ENCODE data around the gene SIRPD.
"Not testable (repeated sequence)": the region's sequence is repeated elsewhere in the genome, so short reads cannot be mapped to it uniquely, and the experiment has no call there.

Gene SIRPD

DNA sequence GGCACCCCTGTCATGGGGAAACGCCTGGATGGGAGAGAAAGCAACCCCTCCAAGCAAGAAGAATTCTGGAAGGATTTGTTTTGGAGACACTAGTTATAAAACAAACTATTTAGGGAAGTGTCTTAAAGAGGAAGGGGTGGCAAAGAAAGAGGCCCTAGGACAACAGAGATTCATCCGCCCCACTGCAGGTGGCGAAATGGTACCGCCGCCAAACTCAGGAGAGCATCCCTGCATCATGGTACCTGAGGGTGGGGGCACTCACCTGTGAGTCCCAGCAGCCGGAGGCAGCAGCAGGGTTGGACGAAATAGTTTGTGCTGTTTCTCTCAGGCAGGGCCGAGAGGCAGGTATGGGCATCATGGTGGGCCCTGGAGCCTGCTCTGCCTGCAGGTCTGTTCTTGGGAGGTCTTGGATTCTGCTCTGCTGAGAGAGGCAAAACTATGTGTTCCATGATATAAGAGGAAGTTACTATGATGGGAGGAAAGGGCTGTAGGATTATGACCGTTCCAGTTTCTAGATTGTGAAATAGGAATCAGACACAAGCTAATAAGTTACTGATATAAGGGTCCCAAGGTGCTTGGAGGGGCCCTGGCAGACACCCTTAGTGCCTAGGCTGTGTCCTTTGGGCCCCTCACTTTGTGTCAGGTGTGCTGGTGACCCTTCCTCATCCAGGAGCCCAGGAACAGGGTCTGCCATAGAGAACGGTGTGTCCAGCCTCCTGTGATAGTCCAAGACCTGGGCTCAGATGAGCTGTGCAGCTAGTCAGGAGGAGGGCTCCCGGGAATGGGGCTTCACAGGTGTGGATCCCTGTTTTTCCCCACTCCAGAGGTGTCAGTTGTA lies 20.4 kb downstream of the SIRPD start:
- no peak for DNase-seq

DNA sequence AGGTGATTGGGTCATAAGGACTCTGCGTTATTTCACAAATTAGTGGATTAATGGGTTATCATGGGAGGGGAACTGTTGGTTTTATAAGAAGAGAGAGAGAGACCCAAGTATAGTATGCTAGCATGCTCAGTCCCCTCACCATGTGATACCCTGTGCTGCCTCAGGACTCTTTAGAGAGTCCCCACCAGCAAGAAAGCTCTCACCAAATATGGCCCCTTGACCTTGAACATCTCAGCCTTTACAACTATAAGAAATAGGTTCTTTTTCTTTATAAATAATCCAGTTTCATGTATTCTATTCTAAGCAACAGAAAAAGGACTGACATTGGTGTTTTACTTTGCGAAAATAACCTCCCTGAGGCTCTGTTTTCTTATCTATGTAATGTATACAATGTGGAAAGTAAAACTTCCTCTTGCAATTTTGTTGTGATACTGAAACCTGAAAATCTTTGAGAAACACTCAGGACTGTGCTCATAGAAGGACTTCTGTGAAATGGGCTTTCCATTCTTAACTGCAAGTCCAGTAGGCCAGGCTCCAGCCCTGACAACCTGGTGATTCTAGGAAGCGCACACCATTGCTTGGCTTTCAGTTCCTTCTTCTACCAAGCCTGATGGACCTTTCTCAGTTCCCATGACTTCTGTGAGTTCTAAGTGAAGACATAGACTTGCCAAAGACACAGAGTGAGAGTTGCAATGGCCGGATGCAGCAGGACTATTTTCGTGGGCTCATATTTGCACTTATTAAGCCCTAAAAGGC lies 21.9 kb downstream of the SIRPD start:
- DNase-seq: peak in 1 of 2 donors; percentile 18

DNA sequence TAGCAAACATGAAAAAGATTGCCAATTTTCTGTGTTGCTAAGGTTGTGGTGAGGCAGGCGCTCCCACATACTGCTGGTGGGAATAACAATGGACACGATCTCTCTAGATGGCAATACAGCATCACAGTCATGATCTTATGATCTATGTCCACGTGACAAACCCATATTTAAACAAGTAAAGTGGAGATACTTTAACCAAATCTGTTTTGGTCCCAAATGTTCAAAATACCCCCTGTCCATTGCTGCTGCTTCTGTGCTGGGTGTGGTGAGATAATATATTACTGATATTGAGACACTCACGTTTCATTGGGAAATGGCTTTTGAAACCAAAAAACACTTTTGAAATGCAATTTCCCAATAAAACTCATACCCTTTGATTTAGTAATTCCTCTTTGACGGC lies 23.0 kb downstream of the SIRPD start:
- no peak for DNase-seq

DNA sequence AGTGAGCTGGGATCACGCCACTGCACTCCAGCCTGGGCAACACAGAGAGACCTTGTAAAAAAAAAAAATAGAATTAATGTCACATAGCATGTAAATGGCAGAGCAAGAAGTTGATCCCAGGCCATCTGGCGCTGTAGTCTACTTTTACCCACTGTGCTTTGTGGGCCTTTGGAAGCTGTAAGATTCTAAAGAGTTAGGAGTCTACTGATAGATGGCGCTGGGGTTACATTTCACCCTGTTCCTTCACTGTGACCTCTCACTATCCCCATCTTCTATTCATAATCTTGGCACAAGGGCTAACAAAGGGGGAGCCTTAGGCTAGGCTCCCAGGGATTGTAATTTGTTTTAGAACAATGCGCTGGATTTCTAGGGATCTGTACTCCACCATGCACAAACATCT lies 24.4 kb downstream of the SIRPD start:
- DNase-seq: no peak

DNA sequence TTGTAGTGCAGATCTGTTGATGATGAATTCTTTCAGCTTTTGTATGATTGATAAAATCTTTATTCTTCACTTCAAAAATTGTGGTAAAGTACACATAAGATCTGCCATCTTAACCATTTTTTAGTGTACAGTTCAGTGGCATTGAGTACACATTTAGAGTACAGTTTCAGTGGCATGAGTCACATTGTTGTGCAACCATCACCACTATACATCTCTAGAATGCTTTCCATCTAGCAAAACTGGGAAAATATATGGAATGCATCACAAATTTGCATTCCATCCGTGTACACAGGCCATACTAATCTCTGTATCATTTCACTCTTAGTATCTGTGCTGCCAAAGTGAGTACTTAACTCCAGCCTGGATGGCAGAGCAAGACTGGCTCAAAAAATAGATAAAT lies 28.7 kb downstream of the SIRPD start:
- no peak for DNase-seq

DNA sequence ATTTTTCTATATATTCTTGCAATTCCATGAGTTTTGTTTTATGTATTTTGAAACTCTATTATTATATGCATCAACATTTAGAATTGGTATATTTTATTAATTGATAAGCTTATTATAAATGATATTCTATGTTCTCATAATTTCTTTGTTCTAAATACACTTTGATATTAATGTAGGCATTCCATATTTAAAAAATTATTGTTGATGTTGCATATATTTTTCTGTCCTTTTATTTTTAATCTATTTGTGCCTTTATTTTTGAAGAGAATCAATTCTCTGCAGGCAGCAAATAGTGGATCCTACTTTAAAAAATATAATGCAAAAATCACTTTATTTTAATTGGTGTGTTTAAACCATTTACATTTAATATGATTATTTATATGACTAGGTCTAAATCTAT lies 29.6 kb downstream of the SIRPD start:
- no peak for DNase-seq

DNA sequence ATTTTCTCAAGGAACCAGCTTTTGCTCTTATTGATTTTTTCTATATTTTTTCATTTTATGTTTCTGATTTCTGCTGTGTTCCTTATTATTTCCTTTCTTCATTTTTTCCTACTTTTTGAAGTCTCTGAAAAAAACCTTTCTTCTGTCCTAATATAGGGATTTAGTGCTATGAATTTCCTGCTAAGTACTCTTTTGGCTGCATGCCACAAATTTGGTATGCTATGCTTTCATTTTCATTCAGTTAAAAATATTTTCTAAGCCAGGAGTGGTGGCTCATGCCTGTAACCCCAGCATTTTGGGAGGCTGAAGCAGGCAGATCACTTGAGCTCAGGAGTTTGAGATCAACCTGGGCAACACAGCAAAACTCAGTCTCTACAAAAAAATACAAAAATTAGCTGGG lies 30.6 kb downstream of the SIRPD start:
- DNase-seq: no peak

DNA sequence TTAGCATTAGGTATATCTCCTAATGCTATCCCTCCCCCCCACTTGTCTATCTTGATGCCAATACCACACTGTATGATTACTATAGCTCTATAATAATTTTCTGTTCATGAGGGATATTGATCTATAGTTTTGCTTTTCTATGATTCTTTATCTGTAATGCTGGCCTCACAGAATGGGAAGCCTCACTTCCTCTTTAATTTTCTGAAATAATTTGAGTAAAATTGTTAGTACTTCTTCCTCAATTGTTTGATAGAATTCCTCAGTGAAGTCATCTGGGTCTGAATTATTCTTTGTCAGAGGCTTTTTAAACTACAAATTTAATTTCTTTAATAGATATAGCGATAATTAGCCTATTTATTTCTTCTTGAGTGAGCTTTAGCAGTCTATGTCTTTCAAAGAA lies 31.2 kb downstream of the SIRPD start:
- DNase-seq: no peak

DNA sequence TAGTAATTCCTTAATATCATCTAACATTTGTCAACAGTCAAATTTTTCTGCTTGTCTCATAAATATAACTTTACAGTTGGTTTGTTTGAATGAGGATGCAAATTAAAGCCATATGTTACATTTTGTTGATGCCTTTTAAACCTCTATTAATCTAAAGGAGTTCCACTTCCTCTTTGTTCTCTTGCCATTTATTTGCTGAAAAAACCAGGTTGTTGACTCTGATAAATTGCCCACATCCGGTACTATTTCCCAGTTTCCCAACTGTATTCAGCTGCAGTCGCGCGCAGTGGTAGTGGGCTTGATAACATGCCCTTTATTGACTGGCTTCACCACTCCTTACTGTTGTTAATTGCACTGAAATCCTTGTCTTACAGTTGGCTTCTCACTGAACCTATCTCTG lies 33.5 kb downstream of the SIRPD start:
- DNase-seq: no peak

DNA sequence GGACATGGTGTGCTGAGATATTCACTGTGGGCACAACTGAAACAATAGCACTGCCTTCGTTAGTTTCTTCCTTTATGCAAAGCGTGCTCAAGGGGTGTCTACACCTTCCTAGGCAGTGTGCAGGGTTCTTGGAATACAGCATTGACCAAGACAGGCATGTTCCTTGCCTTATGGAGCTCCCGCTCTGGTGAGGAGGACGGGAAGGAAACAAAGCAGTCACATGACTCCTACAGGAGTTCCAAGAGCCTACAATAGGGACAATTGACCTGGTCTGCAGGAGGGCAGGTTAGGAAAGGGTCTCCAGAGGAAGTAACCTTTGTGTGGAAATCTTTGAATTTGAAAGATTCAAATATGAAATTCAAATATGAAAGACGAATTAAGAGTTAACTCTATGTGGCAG lies 40.5 kb downstream of the SIRPD start:
- DNase-seq: no peak

DNA sequence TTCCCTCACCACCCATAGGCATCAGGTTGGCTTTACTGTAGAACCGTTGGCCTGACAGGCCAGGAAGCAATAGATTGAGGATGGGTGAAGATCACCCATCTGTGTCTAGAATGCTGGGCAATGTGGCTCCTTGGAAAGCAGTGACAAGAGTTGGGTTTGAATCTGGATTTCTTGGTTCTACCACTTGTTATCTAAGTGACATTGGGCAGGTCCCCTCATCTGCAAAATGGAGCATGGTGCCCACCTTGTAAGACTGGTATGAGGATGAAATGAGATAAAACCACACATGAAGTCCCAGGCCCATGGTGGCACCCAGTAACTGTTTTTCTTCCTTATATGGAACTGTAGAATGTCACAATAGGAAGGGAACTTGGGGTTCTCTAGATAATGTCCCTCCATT lies 43.7 kb downstream of the SIRPD start:
- DNase-seq: no peak

DNA sequence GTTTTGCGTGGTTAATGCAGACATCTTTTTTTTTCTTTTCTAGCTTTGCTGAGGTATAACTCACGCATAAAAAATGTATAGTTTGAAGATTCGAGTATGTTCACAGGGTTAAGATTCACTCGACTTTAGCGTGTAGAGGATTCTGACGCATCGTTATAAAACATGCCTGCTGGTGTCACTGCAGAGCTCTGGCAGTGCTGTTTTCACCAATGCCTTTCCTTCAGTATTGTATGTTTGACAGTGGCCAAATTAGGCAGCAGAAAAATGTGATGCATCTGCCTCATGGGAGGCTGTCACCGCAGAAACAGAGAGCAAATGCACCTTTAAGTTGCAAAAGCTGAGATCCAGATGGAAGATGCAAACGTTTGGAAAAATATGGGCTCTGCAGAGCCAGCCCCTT lies 48.3 kb downstream of the SIRPD start:
- DNase-seq: peak in 1 of 2 donors; percentile 31

DNA sequence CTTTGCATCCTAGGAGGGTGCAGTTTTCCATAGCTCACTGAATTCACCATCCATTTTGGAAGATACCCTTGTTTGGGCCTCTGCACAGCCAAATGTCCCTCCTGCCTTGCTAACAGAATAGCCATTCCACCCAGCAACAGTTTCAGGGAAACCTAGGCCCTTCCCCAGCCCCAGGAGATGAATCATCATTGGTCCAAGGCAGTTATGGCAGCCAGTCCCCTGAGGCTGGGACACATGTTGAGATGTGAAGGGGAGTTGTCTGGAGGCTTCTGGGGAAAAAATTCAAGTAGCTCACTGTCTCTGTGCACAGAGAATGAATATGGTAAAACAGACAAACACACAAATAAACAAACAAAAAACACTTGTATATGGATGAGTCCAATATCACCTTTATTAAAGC lies 48.9 kb downstream of the SIRPD start:
- no peak for DNase-seq

DNA sequence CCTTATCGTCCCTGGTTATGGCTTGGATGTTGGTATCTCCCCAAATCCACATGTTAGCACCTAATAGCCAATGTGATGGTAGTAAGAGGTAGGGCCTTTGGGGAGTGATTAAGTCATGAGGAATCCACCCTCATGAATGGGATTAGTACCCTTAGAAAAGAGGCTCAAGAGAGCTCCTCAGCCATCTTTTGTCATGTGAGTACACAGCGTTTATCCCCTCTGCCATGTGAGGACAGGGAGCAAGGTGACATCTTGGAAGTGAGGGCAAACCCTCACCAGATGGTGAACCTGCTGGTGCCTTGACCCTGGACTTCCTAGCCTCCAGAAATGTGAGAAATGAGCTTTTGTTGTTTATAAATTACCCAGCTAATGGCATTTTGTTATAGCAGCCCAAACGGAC lies 50.2 kb downstream of the SIRPD start:
- DNase-seq: no peak

DNA sequence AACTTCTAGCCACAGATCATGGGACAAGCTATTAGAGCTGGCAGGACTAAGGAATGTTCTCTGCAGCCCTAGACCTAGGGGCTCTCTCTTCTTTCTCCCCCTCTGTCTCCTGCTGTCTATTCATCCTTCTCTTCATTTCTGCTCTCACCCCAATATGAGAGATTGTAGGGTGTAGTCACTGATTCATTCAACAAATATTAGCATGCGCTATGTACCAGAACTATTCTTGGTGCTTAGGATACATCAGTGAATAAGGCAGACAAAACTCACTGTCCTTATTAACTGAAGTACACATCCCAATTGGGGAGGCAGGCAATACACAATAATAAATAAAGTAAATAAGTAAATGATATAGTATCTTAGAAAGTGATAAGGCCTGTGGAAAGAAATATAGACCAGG lies 51.6 kb downstream of the SIRPD start:
- no peak for DNase-seq

DNA sequence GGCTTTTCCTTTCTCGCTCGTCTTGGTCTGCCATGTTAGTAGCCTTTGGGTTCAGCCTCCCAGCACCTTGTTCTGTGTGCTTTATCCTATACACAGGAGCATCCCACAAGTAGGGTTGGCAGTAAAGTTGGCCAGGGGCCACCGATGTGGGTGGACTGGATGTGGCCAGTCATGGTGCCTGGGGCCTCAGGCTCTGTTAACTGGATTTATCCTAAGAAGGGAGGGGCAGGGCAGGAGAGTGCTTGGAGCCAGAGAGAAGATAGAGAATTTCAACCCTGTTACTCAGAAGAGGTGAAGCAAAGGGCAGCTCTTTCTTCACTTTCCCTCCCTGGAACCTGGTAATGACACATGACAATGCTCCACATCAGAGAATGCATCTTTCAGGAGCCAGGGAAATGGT lies 52.1 kb downstream of the SIRPD start:
- DNase-seq: no peak

DNA sequence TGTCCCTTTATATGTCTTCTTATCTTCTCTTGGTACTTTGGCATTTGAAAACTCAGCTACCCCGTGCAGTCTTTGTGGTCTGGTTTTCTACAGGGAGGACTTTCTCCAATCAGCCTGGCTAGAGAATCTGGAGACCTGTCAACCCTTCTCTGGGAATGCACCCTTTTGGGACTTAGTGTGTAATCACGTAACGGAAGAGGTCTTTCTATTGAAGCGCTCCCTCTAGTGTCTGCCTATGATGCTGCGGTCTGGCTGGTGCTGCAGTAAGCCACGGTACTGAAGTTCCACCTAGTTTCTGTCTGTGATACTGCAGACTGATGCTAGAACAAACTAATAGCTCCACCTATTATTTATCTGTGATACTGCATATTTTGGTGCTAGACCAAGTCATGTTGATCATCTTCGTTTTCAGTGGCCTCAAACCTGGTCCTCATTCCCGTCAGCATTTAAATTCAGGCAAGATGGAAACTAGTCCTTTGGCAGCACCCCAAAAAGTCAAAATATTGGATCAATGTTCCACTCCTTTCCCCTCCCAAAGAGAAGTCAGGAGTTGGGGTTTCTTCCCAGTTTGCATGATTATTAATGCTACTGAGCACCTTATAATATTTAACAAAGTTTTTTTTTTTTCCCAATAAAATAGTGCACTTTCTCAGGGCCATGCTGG lies 53.8 kb downstream of the SIRPD start:
- peak; percentile 49 to 84 for DNase-seq

DNA sequence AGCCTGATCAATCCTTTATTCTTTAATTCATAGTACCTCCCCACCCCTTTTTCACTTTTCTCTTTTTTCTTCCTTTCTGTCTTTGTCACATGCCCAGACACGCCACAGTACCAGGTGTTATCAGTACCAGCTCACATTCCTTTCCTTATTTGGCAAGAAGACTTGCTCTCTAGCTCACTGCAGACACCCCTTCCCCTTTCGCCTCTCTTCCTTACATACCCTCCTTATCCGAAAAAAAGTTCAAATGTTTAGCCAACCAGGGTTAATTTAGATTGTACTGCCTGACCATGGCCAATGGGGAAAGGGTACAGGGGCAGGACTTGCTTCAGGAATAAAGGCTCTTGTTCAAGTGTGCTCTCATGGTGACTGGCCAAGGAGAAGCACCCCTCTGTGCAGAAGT lies 57.0 kb downstream of the SIRPD start:
- no peak for DNase-seq

DNA sequence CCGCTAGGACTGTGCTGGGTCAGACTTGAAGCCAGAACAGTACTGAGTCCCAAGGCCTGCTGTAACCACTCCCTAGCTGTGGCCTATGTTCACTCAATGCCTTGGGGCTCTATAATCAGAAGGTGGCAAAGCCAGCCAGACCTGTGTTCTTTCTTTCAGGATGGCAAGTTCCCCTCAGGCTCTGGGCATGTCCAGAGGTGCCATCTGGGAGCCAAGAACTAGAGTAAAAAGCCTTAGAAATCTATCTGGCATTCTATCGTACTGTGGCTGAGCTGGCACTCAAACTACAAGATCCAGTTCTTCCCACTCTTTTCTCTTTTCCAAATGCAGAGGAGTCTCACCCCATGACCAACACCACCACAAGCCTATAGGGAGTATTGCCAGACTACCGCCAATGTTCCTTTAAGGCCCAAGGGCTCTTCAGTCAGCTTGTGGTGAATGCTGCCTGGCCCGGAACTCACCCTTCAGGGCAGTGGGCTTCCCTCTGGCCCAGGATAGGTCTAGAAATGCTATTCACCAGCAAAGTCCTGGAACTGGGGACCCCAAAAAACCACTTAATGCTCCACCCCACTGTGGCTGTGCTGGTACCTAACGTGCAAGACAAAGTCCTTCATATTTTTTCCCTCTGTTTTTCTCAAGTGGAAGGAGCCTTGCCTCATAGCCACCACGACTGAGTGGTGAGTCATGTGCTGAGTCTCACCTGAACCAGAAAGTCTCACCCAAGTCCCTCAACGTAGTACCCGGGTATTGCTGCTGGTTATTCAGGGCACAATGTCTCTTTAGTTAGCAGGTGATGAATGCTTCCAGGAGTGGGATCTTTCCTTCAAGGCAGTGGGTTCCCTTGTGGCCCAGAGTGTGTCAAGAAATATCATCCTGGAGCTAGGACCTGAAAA lies 57.7 kb downstream of the SIRPD start:
- no peak for DNase-seq

DNA sequence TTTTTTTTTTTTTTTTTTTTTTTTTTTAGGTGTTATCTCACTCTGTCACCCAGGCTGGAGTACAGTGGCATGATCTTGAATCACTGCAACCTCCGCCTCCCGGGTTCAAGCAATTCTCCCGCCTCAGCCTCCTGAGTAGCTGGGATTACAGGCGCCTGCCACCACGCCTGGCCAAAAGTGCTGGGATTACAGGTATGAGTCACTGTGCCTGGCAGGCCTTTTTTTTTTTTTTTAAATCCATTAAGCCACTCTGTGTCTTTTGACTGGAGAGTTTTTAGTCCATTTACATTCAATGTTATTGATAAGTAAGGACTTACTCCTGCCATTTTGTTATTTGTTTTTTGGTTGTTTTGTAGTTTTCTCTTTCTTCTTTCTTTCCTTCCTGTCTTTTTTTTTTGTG lies 60.1 kb downstream of the SIRPD start:
- DNase-seq: not testable (repeated sequence)

DNA sequence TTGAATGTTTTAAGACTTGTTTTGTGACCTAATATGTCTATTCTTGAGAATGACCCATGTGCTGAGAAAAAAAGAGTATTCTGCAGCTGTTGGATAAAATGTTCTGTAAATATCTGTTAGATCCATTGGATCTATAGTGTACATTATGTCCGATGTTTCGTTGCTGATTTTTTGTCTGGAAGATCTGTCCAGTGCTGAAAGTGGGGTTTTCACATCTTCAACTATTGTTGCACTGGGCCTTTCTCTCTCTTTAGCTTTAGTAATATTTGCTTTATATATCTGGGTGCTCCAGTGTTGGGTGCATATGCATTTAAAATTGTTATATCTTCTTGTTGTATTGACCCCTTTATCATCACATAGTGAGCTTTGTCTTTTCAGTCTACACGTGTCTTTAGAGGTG lies 60.6 kb downstream of the SIRPD start:
- DNase-seq: no peak

DNA sequence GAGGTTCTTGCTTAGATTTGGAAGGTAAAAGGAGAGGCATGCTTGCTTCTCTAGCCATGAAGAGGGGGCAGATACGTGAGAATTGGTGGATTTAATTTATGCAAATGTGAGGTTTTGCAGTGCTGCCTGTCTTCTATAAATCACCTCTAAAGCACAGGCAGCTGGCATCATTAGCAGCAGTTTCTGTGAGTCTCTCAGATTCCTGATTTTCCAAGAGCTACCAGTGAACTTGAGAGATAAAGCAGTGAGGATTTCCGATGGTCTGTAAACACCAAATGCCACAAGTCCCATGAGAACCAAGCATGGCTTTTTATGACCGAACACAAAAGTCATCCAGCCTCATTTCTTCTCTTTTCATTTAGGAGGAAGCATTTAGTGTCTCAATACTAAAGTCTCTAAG lies 63.1 kb downstream of the SIRPD start:
- no peak for DNase-seq

DNA sequence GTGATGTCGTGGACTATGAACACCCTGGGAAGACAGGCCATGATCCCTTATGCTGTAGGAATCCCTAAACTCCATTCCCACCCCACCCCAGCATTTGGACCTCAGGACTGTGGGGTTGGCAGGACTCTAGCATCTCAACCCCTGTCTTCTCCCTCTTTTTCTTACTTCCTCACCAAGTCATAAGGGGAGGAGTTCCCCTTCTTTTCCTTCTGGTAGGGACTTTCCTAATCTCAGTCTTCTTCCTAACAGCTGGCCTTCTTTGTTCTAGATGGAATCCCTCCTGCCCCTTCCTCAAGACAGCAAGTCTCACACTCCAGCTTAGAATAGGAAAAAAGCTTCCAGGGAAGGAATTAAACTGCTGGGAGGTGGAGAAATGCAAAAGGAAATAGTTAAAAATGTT lies 64.0 kb downstream of the SIRPD start:
- no peak for DNase-seq

Data from hippocampal formation (tissue), 2 donors.